CD4-positive, alpha-beta T cell treated with Interleukin-4 for 1 hour (primary cell): ENCODE data around the gene DCAF11.

Experiments used
- DNase-seq, 2 donors: peaks; one replicate each; pipeline ENCODE4 v3.0.0-alpha.2; 2020 to 2022

The DCAF11 gene

GRCh38 chr14:24122898-24123297 lies 8.3 kb downstream of the DCAF11 start:
- no peak for DNase-seq

DNA sequence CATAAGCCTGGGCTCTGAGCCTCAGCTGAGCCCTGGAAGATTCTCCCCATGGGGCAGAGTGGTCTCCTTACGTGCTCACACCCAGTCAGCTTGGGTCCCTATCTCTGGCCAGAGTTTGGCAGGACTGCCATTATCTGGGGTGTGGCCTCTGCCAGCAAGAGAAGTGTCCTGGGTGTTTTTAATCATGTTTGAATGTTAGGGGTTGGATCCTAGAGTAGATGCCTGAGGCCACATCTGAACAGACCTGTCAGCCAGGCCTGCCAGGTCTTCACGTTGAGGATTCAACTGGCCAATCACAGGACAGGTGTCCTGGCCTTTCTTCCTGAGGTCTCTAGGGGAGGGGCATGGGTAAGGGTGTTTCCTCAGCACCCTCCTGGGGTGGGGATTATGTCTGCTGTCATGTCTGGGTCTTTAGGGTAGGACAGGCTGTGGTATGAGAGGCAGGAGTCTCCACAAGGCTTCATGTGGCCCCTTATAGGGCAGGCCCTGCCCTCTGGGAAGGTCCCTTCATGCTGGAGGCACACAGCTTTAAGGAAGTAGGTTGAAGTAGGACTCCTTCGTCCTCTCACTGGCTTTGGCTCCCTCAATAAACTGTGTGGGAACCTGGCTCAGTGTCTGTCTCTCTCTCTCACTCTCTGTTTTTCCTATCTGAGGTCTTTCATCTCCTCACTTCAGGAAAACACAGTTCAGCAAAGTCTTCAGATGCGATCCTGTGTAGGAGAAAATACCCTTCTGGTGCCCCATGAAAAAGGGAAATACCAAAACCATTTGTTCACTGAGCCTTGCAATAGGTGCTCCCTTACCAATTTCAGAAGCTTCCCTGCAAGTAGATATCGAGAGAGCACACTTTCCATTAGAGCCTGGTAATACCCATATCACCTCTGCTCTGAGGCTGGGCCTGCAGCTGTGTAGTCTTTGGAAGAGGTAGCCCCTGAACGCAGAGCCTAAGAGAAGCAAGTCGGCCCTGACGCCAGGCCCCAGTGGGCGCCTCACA lies 9.1 kb downstream of the DCAF11 start:
- DNase-seq = no peak

- no peak for DNase-seq
Observed at GRCh38 chr14:24126939-24127338, 12.4 kb downstream of the DCAF11 start.

- DNase-seq = no peak
Observed at GRCh38 chr14:24127673-24128072, 13.1 kb downstream of the DCAF11 start.

- DNase-seq = no peak
Observed at GRCh38 chr14:24129410-24129998, 14.9 kb downstream of the DCAF11 start.

- no peak for DNase-seq
Observed at GRCh38 chr14:24130380-24130716, 15.8 kb downstream of the DCAF11 start, which contains the start of gene FITM1. TSS of gene FITM1 (plus strand) at chr14:24130659. CDS start at chr14:24131564, 905 bp downstream.

- DNase-seq = no peak
Observed at GRCh38 chr14:24130717-24131548, 16.4 kb downstream of the DCAF11 start.

DNA sequence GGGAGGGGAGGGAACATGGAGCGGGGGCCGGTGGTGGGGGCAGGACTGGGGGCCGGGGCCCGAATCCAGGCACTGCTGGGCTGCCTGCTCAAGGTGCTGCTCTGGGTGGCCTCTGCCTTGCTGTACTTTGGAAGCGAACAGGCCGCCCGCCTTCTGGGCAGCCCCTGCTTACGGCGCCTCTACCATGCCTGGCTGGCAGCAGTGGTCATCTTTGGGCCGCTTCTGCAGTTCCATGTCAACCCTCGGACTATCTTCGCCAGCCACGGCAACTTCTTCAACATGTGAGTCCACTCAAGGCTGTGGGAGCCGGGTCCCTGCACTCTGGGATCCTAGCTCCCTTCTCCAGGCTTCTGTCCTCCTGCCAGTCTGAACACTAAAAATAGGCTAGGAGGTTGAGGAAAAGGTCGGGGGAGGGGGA lies 17.0 kb downstream of the DCAF11 start:
- no peak for DNase-seq

DNA sequence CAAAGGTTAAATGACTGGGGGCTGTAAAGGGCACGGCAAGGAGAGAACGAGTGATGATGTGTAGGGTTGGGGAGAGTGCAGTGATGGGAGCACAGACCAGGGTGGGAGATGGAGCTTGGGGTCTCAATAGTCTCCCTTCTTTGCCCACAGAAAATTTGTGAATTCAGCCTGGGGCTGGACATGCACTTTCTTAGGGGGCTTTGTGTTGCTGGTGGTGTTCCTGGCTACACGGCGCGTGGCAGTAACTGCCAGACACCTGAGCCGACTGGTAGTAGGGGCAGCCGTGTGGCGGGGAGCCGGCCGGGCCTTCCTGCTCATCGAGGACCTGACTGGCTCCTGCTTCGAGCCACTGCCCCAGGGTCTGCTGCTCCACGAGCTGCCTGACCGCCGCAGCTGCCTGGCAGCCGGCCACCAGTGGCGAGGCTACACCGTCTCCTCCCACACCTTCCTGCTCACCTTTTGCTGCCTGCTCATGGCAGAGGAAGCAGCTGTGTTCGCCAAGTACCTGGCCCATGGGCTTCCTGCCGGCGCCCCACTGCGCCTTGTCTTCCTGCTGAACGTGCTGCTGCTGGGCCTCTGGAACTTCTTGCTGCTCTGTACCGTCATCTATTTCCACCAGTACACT lies 17.6 kb downstream of the DCAF11 start:
- DNase-seq = peak; percentile 17 to 30

DNA sequence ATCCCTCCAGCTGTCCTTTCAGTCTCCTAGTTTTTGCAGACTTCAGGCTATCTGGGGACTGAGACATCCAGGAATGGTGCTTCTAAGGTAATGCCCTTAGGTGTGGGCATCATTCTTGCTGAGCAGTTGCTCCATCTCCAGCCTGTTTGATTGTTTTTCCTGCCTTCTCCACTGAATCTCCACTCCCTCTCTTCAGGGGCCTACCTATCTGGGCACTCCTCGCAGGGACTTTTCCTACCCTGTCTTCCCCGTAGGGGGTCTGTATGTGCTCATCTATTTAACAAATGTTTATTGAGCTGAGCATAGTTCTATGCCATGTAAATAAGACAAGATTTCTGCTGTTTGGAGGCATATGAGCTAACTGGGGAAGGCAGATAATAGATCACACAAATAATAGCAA lies 18.4 kb downstream of the DCAF11 start:
- no peak for DNase-seq

DNA sequence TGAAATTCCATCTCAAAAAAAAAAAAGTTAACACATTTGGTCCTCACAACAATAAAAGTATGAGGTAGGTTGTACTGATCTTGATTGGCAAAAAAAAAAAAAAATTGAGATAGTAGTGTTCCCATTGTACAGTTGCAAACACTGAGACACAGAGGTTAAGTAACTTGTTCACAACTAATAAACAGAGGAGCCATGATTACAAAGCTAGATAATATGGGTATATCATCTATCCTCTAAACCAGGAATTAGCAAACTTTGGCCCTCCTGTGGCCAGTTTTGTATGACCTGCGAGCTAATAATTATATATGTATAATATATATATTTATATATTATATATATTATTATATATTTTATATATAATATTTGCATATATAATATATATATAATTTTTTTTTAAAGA lies 19.2 kb downstream of the DCAF11 start:
- DNase-seq = no peak

GRCh38 chr14:24135584-24135833 lies 20.9 kb downstream of the DCAF11 start:
- no peak for DNase-seq

- peak; percentile 92 to 96 for DNase-seq
Observed at GRCh38 chr14:24135834-24136683, 21.5 kb downstream of the DCAF11 start, which contains the start of gene PSME1. TSS of gene PSME1 (plus strand) at chr14:24136194. CDS start at chr14:24136263, 69 bp downstream.

DNA sequence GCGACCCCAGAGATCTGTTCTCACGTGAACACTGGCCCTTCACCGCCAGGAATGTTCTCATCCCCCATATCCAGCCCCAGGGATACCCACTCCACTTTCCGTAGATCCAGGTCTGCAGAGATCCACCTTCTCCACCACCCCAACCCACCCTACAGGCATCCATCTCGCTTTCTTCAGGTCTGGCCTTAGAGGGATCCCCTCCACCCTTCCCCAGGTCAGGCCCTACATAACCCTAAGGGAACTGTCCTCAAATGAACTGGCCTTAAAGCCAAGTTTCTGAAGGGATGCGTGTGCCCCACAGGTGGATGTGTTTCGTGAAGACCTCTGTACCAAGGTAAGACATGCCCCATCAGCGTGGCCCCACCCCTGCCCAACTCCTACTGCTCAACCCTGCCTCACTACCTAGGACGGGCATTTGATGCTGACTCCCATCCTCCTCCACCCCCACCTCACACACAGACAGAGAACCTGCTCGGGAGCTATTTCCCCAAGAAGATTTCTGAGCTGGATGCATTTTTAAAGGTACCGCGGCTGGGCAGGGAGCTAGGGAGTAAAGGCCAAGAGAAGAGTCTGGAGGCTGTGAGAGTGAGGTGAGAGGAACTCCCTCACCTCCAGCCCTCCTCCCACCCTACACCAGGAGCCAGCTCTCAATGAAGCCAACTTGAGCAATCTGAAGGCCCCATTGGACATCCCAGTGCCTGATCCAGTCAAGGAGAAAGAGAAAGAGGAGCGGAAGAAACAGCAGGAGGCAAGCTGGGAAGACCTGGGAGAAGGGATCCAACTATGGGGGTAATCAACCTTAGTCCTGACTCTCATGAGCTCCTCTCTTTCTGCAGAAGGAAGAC lies 22.3 kb downstream of the DCAF11 start:
- DNase-seq = no peak

- no peak for DNase-seq
Observed at GRCh38 chr14:24137529-24138395, 23.2 kb downstream of the DCAF11 start.

DNA sequence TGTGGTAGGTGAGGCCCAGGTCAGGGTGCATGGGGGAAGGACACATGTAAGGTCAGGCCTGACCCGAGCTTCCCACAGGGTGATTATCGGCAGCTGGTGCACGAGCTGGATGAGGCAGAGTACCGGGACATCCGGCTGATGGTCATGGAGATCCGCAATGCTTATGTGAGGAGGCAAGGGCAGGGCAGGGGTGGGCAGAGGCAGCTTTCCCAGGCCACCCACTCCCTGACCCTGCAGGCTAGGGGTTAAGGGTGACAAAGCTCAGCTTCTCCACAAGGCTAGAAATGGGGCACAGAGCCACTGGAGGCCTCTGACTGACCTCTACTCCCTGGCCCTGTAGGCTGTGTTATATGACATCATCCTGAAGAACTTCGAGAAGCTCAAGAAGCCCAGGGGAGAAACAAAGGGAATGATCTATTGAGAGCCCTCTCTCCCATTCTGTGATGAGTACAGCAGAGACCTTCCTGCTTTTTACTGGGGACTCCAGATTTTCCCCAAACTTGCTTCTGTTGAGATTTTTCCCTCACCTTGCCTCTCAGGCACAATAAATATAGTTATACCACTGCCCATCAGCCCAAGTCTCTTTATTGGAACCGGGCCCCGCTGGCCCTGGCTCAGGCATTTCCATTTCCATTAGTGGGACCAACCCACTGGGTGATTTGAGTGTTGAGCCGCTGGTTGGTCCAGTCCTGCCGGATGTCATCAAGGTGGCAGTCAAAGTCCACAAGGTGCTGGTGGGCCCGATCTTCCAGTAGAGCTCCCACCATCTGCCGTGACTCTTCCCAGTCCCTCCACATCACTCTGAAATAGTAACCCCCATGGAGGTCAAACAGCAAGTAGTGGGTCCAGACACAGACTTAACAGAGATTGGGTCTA lies 24.1 kb downstream of the DCAF11 start:
- no peak for DNase-seq

DNA sequence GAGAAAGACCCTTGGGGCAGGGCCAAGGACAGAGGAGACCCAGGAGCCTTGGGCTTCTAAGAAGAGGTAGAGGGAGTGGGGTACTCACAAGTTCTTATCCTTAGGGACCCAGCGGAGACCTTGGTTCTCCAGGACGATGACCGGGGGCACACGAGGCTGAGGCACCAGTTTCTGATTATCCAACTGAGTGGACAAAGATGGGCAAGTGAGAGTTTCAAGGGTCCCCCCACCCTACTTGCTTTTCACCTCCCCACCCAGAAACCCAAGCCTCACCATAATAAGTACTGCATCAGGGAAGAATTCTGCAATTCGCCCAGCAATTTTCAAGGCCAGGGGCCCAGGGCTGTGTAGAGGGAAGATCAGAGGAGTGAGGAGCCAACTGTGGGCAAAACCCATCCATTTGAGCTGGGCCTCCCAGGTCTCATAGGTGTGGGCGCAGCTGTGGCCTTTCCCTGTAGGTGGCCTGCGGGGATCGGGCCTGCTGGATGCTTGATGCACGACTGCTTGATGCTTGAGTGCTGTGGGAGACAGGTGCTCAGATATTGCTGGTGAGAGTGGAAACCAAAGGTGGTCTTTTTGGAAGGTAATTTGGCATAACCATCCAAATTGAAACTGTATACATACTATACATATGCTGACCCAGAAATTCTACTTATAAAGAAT lies 24.8 kb downstream of the DCAF11 start:
- peak in 1 of 2 donors; percentile 33 for DNase-seq
